ENCODE data around the gene ZNF594. TPM values are rescaled to one million over a fixed set of nuclear protein-coding genes. Genes with fewer than 3 reads are reported as not detected.
"Not testable (repeated sequence)": the region's sequence is repeated elsewhere in the genome, so short reads cannot be mapped to it uniquely, and the experiment has no call there.

Gene ZNF594
- total and polyA plus RNA-seq, 2 donors (not counting 3 experiments of a cell fraction or from before 2014, with no cell fraction given), result 1.2 to 5.8 TPM

DNA sequence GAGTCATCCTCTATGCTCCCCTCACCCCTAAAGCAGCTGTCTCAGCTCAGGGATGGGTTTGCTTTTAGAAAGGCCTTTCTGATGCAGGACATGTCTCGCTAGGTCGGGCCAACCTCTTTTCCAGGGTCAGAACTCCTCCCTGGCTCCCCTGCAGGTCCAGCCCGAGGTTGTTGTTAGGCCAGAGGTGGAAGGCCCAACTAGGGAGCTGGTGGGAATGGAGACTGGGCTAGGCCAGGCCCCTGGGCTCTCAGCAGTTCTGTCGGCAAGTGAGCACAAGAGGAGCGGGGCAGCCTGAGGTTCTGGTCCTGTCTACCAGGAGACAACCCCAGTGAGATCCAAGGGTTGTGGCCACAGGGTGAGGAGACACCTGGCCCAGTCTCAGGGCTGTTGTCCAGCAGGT is 61.0 kb downstream of the ZNF594 start:
- intact Hi-C loops (cut with micrococcal nuclease); H3K4me1 ChIP-seq (ENCODE audit: control insufficient read depth, extremely low read depth, insufficient read depth, low read length); H3K4me3 ChIP-seq (replicated peaks in 1 of 3; ENCODE audit: insufficient read depth in 1 of 3, low read depth in 1 of 3, low read length in 3 of 3); H3K9me1 ChIP-seq (replicated peaks; ENCODE audit: control insufficient read depth, extremely low read depth, insufficient read depth, low read length); H3K27ac ChIP-seq (ENCODE audit: insufficient read depth, low read depth, low read length); H2AFZ ChIP-seq (ENCODE audit: low read depth, low read length); BruUV-seq (replicated peaks); DNase-seq (ENCODE audit: low read depth, low spot score); H3K27me3 ChIP-seq (ENCODE audit: control insufficient read depth in 2 of 2, insufficient read depth in 2 of 2, low read length in 2 of 2); H3K9ac ChIP-seq (replicated peaks; ENCODE audit: extremely low read depth, insufficient read depth, low read length); H4K20me1 ChIP-seq (replicated peaks; ENCODE audit: control insufficient read depth, extremely low read depth, insufficient read depth, low read length); H3K36me3 ChIP-seq (ENCODE audit: control insufficient read depth in 2 of 2, extremely low read depth in 1 of 2, insufficient read depth in 2 of 2, low read length in 2 of 2); H3K79me2 ChIP-seq (ENCODE audit: control insufficient read depth, insufficient read depth, low read length); H3K9me3 ChIP-seq (replicated peaks; ENCODE audit: control insufficient read depth, insufficient read depth, low read length); CTCF ChIA-PET; FAIRE-seq; POLR2A ChIA-PET; H3K4me2 ChIP-seq (ENCODE audit: insufficient read depth, low read length); dilution Hi-C loops (cut with MboI; ENCODE audit: extremely low pct_ligation_motif_present, low sequenced_read_pairs): not testable (repeated sequence)

GRCh38 chr17:5130261-5130660 is 61.4 kb downstream of the ZNF594 start:
- dilution Hi-C loops (cut with MboI; ENCODE audit: extremely low pct_ligation_motif_present, low sequenced_read_pairs); FAIRE-seq: not testable (repeated sequence)

DNA sequence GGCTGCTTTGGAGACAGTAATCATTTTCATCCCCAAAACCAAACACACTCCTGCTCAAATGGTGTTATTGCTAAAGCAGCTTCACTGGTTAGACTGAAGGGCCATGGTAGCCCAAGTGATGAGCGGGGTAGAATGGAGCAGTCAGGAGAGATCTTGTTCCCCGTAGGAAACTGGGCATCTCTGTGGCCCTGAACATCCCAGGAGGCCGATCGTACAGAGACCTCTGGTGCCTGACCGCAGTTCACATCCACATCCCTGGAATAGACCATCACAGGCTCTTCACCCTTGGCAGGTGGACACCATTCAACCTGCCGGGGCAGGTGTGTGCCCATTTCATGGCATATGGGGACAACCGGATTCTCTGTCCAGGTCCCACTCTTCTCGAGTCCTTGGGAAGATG is 61.9 kb downstream of the ZNF594 start:
- H3K27ac ChIP-seq (ENCODE audit: insufficient read depth, low read depth, low read length); H3K9me1 ChIP-seq (replicated peaks; ENCODE audit: control insufficient read depth, extremely low read depth, insufficient read depth, low read length); H3K4me2 ChIP-seq (ENCODE audit: insufficient read depth, low read length); DNase-seq (ENCODE audit: low read depth, low spot score); dilution Hi-C loops (cut with MboI; ENCODE audit: extremely low pct_ligation_motif_present, low sequenced_read_pairs); H4K20me1 ChIP-seq (replicated peaks; ENCODE audit: control insufficient read depth, extremely low read depth, insufficient read depth, low read length); POLR2A ChIA-PET; H3K4me1 ChIP-seq (ENCODE audit: control insufficient read depth, extremely low read depth, insufficient read depth, low read length); H3K36me3 ChIP-seq (ENCODE audit: control insufficient read depth in 2 of 2, extremely low read depth in 1 of 2, insufficient read depth in 2 of 2, low read length in 2 of 2); H3K9me3 ChIP-seq (replicated peaks; ENCODE audit: control insufficient read depth, insufficient read depth, low read length); H2AFZ ChIP-seq (ENCODE audit: low read depth, low read length); H3K9ac ChIP-seq (replicated peaks; ENCODE audit: extremely low read depth, insufficient read depth, low read length); H3K79me2 ChIP-seq (ENCODE audit: control insufficient read depth, insufficient read depth, low read length); FAIRE-seq; intact Hi-C loops (cut with micrococcal nuclease); CTCF ChIA-PET; BruUV-seq (replicated peaks); H3K4me3 ChIP-seq (replicated peaks in 1 of 3; ENCODE audit: insufficient read depth in 1 of 3, low read depth in 1 of 3, low read length in 3 of 3); H3K27me3 ChIP-seq (ENCODE audit: control insufficient read depth in 2 of 2, insufficient read depth in 2 of 2, low read length in 2 of 2): not testable (repeated sequence)

More at GRCh38 chr17:5130261-5130660, 61.4 kb downstream of the ZNF594 start:
- DNase-seq (ENCODE audit: low read depth, low spot score); H3K4me2 ChIP-seq (ENCODE audit: insufficient read depth, low read length); H3K9ac ChIP-seq (replicated peaks; ENCODE audit: extremely low read depth, insufficient read depth, low read length); H3K79me2 ChIP-seq (ENCODE audit: control insufficient read depth, insufficient read depth, low read length); H3K27me3 ChIP-seq (ENCODE audit: control insufficient read depth in 2 of 2, insufficient read depth in 2 of 2, low read length in 2 of 2); H3K36me3 ChIP-seq (ENCODE audit: control insufficient read depth in 2 of 2, extremely low read depth in 1 of 2, insufficient read depth in 2 of 2, low read length in 2 of 2); H3K9me1 ChIP-seq (replicated peaks; ENCODE audit: control insufficient read depth, extremely low read depth, insufficient read depth, low read length); H4K20me1 ChIP-seq (replicated peaks; ENCODE audit: control insufficient read depth, extremely low read depth, insufficient read depth, low read length); H3K9me3 ChIP-seq (replicated peaks; ENCODE audit: control insufficient read depth, insufficient read depth, low read length); H2AFZ ChIP-seq (ENCODE audit: low read depth, low read length); H3K27ac ChIP-seq (ENCODE audit: insufficient read depth, low read depth, low read length); CTCF ChIA-PET; BruUV-seq (replicated peaks); H3K4me1 ChIP-seq (ENCODE audit: control insufficient read depth, extremely low read depth, insufficient read depth, low read length); H3K4me3 ChIP-seq (replicated peaks in 1 of 3; ENCODE audit: insufficient read depth in 1 of 3, low read depth in 1 of 3, low read length in 3 of 3); intact Hi-C loops (cut with micrococcal nuclease); POLR2A ChIA-PET: not testable (repeated sequence)

Other genes with a start within 250 kb of the ZNF594 start
- gene PFN1, start 243.3 kb downstream of the ZNF594 start, total RNA-seq, result 1,167 and 1,191 TPM in 2 replicates
- gene PFN1, start 243.3 kb downstream of the ZNF594 start, polyA plus RNA-seq, result 1,577 and 1,770 TPM in 2 replicates
- 5.1 and 5.5 TPM in 2 replicates for gene ENO3, start 240.7 kb downstream of the ZNF594 start, total RNA-seq
- gene ENO3, start 240.7 kb downstream of the ZNF594 start, polyA plus RNA-seq, result 5.9 and 6.5 TPM in 2 replicates
- gene SPAG7, start 224.1 kb downstream of the ZNF594 start, total RNA-seq, result 65.1 and 75.2 TPM in 2 replicates
- gene SPAG7, start 224.1 kb downstream of the ZNF594 start, polyA plus RNA-seq, result 58.4 and 68.6 TPM in 2 replicates
- gene CAMTA2, start 204.2 kb downstream of the ZNF594 start, total RNA-seq, result 51.0 and 56.7 TPM in 2 replicates
- 33.8 and 47.2 TPM in 2 replicates for gene CAMTA2, start 204.2 kb downstream of the ZNF594 start, polyA plus RNA-seq
- gene INCA1, start 194.3 kb downstream of the ZNF594 start, total RNA-seq, result 0.71 and 1.0 TPM in 2 replicates
- 0.99 and 1.0 TPM in 2 replicates for gene INCA1, start 194.3 kb downstream of the ZNF594 start, polyA plus RNA-seq
- 171 and 174 TPM in 2 replicates for gene KIF1C, start 193.9 kb downstream of the ZNF594 start, total RNA-seq
- 33.6 and 33.9 TPM in 2 replicates for gene KIF1C, start 193.9 kb downstream of the ZNF594 start, polyA plus RNA-seq
- not detected in 2 replicates for gene SLC52A1, start 156.4 kb downstream of the ZNF594 start, total RNA-seq
- gene SLC52A1, start 156.4 kb downstream of the ZNF594 start, polyA plus RNA-seq, result 0.04 and 0.08 TPM in 2 replicates
- 1.4 and 1.7 TPM in 2 replicates for gene ZFP3, start 113.4 kb downstream of the ZNF594 start, total RNA-seq
- gene ZFP3, start 113.4 kb downstream of the ZNF594 start, polyA plus RNA-seq, result 1.7 and 1.8 TPM in 2 replicates
- 9.9 and 10.1 TPM in 2 replicates for gene ZNF232, start 80.0 kb downstream of the ZNF594 start, total RNA-seq
- gene ZNF232, start 80.0 kb downstream of the ZNF594 start, polyA plus RNA-seq, result 2.6 and 3.1 TPM in 2 replicates
- 0.07 and 0.15 TPM in 2 replicates for gene USP6, start 75.8 kb downstream of the ZNF594 start, total RNA-seq
- gene USP6, start 75.8 kb downstream of the ZNF594 start, polyA plus RNA-seq, result under 0.01 and 0.02 TPM in 2 replicates
- gene SCIMP, start 43.0 kb upstream of the ZNF594 start, total RNA-seq, result not detected in 2 replicates
- not detected in 2 replicates for gene SCIMP, start 43.0 kb upstream of the ZNF594 start, polyA plus RNA-seq
- 54.8 and 55.3 TPM in 2 replicates for gene RABEP1, start 90.4 kb upstream of the ZNF594 start, total RNA-seq
- 8.9 and 10.1 TPM in 2 replicates for gene RABEP1, start 90.4 kb upstream of the ZNF594 start, polyA plus RNA-seq
- 87.4 and 95.8 TPM in 2 replicates for gene NUP88, start 227.8 kb upstream of the ZNF594 start, total RNA-seq
- gene NUP88, start 227.8 kb upstream of the ZNF594 start, polyA plus RNA-seq, result 50.9 and 52.5 TPM in 2 replicates
- 55.9 and 56.5 TPM in 2 replicates for gene RPAIN, start 228.3 kb upstream of the ZNF594 start, total RNA-seq
- gene RPAIN, start 228.3 kb upstream of the ZNF594 start, polyA plus RNA-seq, result 36.1 and 39.3 TPM in 2 replicates
- 201 and 218 TPM in 2 replicates for gene C1QBP, start 247.3 kb upstream of the ZNF594 start, total RNA-seq
- gene C1QBP, start 247.3 kb upstream of the ZNF594 start, polyA plus RNA-seq, result 110 and 144 TPM in 2 replicates

Data from endothelial cell of umbilical vein (primary cell).